ENCODE data around the gene TRAF3IP1. TPM values are rescaled to one million over a fixed set of nuclear protein-coding genes. Genes with fewer than 3 reads are reported as not detected.

The TRAF3IP1 gene
- total and polyA plus RNA-seq, 2 of the 13 experiments (the other 11 are each of a cell fraction or from before 2014, with no cell fraction given): 4.1 to 12.9 TPM

DNA sequence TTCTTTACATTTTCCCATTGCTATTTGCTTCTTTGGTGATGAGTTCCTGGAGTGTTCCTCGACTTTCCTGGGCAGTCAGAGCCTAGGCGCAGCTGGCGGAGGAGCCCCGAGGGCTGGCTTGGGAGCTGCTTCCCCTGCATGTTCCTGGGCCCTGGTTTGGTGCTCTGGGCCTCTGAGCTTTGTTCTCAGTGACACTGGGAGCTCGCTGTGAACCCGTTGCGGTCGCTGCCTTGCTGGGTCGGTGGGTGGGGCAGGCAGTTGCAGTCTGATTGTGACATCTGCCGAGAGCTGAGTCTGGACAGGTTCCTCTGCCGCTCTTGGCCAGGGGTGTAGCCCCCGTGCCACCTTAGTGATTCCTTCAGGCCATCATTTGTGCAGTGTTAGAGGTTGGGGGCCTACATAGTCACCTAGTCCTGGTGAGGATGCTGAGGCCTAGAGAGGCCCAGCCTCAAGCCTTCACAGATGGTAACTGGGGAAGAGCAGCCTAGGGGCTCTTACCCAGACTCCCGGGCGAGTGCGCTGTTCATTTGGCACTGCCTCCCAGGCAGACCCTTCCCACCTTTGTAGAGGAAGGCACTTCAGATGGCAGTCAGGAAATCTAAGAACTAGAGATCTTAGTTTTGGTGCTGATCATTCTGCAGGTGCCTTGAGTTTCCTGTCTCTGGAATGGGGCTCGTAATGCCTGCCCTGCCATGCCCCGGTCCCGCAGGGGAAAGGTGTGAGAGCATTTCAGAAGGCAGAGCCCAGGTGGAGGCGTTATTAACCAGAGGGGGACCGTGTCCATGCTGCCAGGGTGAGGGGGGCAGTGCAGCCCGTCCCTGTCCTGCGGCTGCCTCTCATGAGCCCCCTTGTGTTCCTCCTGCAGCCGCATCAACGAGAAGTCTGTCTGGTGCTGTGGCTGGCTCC, 114.8 kb downstream of the TRAF3IP1 start (continued):
- TF ChIP-seq, protein P1, sequence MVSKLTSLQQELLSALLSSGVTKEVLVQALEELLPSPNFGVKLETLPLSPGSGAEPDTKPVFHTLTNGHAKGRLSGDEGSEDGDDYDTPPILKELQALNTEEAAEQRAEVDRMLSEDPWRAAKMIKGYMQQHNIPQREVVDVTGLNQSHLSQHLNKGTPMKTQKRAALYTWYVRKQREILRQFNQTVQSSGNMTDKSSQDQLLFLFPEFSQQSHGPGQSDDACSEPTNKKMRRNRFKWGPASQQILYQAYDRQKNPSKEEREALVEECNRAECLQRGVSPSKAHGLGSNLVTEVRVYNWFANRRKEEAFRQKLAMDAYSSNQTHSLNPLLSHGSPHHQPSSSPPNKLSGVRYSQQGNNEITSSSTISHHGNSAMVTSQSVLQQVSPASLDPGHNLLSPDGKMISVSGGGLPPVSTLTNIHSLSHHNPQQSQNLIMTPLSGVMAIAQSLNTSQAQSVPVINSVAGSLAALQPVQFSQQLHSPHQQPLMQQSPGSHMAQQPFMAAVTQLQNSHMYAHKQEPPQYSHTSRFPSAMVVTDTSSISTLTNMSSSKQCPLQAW (CRISPR knock-in tag; IDR thresholded peaks at IDR 0.05): peak; percentile 46; the same call in 1 of the 2 replicates
- no peak for TF ChIP-seq ZNF282 (IDR thresholded peaks at IDR 0.05; ENCODE audit: partially characterized antibody)
- no peak for TF ChIP-seq SYNCRIP (IDR thresholded peaks at IDR 0.05; ENCODE audit: insufficient read depth, low read depth, low read length)
- peak; percentile 41; the same call in 1 of the 2 replicates for TF ChIP-seq ZNF629 (CRISPR knock-in tag; conservative IDR thresholded peaks at IDR 0.05)
- TF ChIP-seq, protein P2, sequence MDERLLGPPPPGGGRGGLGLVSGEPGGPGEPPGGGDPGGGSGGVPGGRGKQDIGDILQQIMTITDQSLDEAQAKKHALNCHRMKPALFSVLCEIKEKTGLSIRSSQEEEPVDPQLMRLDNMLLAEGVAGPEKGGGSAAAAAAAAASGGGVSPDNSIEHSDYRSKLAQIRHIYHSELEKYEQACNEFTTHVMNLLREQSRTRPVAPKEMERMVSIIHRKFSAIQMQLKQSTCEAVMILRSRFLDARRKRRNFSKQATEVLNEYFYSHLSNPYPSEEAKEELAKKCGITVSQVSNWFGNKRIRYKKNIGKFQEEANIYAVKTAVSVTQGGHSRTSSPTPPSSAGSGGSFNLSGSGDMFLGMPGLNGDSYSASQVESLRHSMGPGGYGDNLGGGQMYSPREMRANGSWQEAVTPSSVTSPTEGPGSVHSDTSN (CRISPR knock-in tag; IDR thresholded peaks at IDR 0.05): no peak
- TF ChIP-seq, protein P3, sequence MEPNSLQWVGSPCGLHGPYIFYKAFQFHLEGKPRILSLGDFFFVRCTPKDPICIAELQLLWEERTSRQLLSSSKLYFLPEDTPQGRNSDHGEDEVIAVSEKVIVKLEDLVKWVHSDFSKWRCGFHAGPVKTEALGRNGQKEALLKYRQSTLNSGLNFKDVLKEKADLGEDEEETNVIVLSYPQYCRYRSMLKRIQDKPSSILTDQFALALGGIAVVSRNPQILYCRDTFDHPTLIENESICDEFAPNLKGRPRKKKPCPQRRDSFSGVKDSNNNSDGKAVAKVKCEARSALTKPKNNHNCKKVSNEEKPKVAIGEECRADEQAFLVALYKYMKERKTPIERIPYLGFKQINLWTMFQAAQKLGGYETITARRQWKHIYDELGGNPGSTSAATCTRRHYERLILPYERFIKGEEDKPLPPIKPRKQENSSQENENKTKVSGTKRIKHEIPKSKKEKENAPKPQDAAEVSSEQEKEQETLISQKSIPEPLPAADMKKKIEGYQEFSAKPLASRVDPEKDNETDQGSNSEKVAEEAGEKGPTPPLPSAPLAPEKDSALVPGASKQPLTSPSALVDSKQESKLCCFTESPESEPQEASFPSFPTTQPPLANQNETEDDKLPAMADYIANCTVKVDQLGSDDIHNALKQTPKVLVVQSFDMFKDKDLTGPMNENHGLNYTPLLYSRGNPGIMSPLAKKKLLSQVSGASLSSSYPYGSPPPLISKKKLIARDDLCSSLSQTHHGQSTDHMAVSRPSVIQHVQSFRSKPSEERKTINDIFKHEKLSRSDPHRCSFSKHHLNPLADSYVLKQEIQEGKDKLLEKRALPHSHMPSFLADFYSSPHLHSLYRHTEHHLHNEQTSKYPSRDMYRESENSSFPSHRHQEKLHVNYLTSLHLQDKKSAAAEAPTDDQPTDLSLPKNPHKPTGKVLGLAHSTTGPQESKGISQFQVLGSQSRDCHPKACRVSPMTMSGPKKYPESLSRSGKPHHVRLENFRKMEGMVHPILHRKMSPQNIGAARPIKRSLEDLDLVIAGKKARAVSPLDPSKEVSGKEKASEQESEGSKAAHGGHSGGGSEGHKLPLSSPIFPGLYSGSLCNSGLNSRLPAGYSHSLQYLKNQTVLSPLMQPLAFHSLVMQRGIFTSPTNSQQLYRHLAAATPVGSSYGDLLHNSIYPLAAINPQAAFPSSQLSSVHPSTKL (CRISPR knock-in tag; IDR thresholded peaks at IDR 0.05): no peak
- TF ChIP-seq GFI1 (CRISPR knock-in tag; IDR thresholded peaks at IDR 0.05; ENCODE audit: borderline replicate concordance): no peak
- TF ChIP-seq PAWR (CRISPR knock-in tag; IDR thresholded peaks at IDR 0.05; ENCODE audit: borderline replicate concordance): no peak
- no peak for TF ChIP-seq NFKBIZ (CRISPR knock-in tag; IDR thresholded peaks at IDR 0.05)
- TF ChIP-seq, protein P4, sequence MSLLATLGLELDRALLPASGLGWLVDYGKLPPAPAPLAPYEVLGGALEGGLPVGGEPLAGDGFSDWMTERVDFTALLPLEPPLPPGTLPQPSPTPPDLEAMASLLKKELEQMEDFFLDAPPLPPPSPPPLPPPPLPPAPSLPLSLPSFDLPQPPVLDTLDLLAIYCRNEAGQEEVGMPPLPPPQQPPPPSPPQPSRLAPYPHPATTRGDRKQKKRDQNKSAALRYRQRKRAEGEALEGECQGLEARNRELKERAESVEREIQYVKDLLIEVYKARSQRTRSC (CRISPR knock-in tag; IDR thresholded peaks at IDR 0.05; ENCODE audit: low read depth): no peak
- no peak for TF ChIP-seq PHF8 (CRISPR knock-in tag; IDR thresholded peaks at IDR 0.05)
- TF ChIP-seq NR1H2 (CRISPR knock-in tag; IDR thresholded peaks at IDR 0.05; ENCODE audit: borderline replicate concordance, low read depth): no peak
- no peak for TF ChIP-seq ZNF570 (CRISPR knock-in tag; IDR thresholded peaks at IDR 0.05; ENCODE audit: borderline replicate concordance)
- TF ChIP-seq, protein P5, sequence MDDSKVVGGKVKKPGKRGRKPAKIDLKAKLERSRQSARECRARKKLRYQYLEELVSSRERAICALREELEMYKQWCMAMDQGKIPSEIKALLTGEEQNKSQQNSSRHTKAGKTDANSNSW (CRISPR knock-in tag; IDR thresholded peaks at IDR 0.05; ENCODE audit: borderline replicate concordance): no peak
- TF ChIP-seq, protein P6, sequence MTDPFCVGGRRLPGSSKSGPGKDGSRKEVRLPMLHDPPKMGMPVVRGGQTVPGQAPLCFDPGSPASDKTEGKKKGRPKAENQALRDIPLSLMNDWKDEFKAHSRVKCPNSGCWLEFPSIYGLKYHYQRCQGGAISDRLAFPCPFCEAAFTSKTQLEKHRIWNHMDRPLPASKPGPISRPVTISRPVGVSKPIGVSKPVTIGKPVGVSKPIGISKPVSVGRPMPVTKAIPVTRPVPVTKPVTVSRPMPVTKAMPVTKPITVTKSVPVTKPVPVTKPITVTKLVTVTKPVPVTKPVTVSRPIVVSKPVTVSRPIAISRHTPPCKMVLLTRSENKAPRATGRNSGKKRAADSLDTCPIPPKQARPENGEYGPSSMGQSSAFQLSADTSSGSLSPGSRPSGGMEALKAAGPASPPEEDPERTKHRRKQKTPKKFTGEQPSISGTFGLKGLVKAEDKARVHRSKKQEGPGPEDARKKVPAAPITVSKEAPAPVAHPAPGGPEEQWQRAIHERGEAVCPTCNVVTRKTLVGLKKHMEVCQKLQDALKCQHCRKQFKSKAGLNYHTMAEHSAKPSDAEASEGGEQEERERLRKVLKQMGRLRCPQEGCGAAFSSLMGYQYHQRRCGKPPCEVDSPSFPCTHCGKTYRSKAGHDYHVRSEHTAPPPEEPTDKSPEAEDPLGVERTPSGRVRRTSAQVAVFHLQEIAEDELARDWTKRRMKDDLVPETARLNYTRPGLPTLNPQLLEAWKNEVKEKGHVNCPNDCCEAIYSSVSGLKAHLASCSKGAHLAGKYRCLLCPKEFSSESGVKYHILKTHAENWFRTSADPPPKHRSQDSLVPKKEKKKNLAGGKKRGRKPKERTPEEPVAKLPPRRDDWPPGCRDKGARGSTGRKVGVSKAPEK (CRISPR knock-in tag; IDR thresholded peaks at IDR 0.05; ENCODE audit: borderline replicate concordance): no peak
- no peak for TF ChIP-seq LCORL (IDR thresholded peaks at IDR 0.05)
- TF ChIP-seq LCORL (CRISPR knock-in tag; IDR thresholded peaks at IDR 0.05): peak; percentile 45
